Neural cell (in vitro differentiated cells): ENCODE measurements around the gene JMJD4. TPM values are rescaled to one million over a fixed set of nuclear protein-coding genes. Genes with fewer than 3 reads are reported as not detected.

Experiments
- H2AFZ ChIP-seq: fragments of 200-600, 300-800 bp; sonication (generic), shearing (Covaris generic); 2 replicates; pipeline ENCODE4 v1.6.0; 2014; ENCODE audit warnings: low read depth, mild to moderate bottlenecking, antibody characterized with exemption, low read length, moderate library complexity
- H3F3A ChIP-seq: fragments of 200-600 bp; shearing (Covaris generic); 2 replicates; pipeline ENCODE4 v1.6.1; 2016; ENCODE audit warnings: mild to moderate bottlenecking, moderate library complexity, mixed read lengths, antibody characterized with exemption, low read length; ENCODE audit not compliant: insufficient read depth, poor library complexity, severe bottlenecking
- H3K27ac ChIP-seq: fragments of 200-600, 300-800 bp; sonication (generic), shearing (Covaris generic); 2 replicates; pipeline ENCODE4 v1.5.1; 2014; ENCODE audit warnings: mild to moderate bottlenecking, low read length, moderate library complexity
- H3K27me3 ChIP-seq: fragments of 300-800, 200-600 bp; sonication (generic), shearing (Covaris generic); 2 replicates; pipeline ENCODE4 v1.6.0; 2014; ENCODE audit warnings: mild to moderate bottlenecking, low read depth, low read length, moderate library complexity; ENCODE audit not compliant: insufficient read depth
- H3K36me3 ChIP-seq: fragments of 300-800, 200-600 bp; sonication (generic), shearing (Covaris generic); 2 replicates; pipeline ENCODE4 v1.5.1; 2014; ENCODE audit warnings: mild to moderate bottlenecking, antibody characterized with exemption, low read length, moderate library complexity; ENCODE audit not compliant: insufficient read depth
- H3K4me2 ChIP-seq: fragments of 300-800, 200-600 bp; sonication (generic), shearing (Covaris generic); 2 replicates; pipeline ENCODE4 v1.6.0; 2014; ENCODE audit warnings: mild to moderate bottlenecking, low read length
- H3K4me3 ChIP-seq: fragments of 300-800, 200-600 bp; sonication (generic), shearing (Covaris generic); 2 replicates; pipeline ENCODE4 v1.5.1; 2014; ENCODE audit warnings: mild to moderate bottlenecking, low read length, moderate library complexity
- H3K79me2 ChIP-seq: fragments of 200-600 bp; shearing (Covaris generic); replicated peaks from 2 replicates; pipeline ENCODE4 v1.6.0; 2014; ENCODE audit warnings: mild to moderate bottlenecking, low read length, moderate library complexity; ENCODE audit not compliant: insufficient read depth
- H3K9ac ChIP-seq: fragments of 300-800, 200-600 bp; sonication (generic), shearing (Covaris generic); 2 replicates; pipeline ENCODE4 v1.6.1; 2016; ENCODE audit warnings: mild to moderate bottlenecking, low read length, mixed read lengths
- H3K9me2 ChIP-seq: fragments of 200-600 bp; shearing (Covaris generic); 2 replicates; pipeline ENCODE4 v1.6.1; 2016; ENCODE audit warnings: mild to moderate bottlenecking, low read length, mixed read lengths; ENCODE audit not compliant: insufficient read depth
- H3K9me3 ChIP-seq: fragments of 200-600, 300-800 bp; sonication (generic), shearing (Covaris generic); 2 replicates; pipeline ENCODE4 v1.6.1; 2016; ENCODE audit warnings: mild to moderate bottlenecking, mixed run types, low read length, moderate library complexity, mixed read lengths
- H4K20me1 ChIP-seq: fragments of 200-600 bp; shearing (Covaris generic); 2 replicates; pipeline ENCODE4 v1.6.1; 2016; ENCODE audit warnings: mild to moderate bottlenecking, mixed run types; ENCODE audit not compliant: insufficient read depth
- EP300 ChIP-seq: fragments of 450-650 bp; conservative IDR thresholded peaks from 2 replicates; pipeline ENCODE4 v1.6.1; 2014; ENCODE audit warnings: antibody characterized with exemption, mild to moderate bottlenecking, moderate library complexity; ENCODE audit not compliant: poor library complexity, severe bottlenecking
- EZH2 ChIP-seq: fragments of 200-600, 300-800 bp; shearing (Covaris generic), sonication (generic); IDR thresholded peaks from 2 replicates; pipeline ENCODE4 v1.6.1; 2014; ENCODE audit warnings: antibody characterized with exemption, low read length, borderline replicate concordance, mild to moderate bottlenecking; ENCODE audit not compliant: insufficient read depth, poor library complexity, severe bottlenecking
- MXI1 ChIP-seq: fragments of 450-650 bp; conservative IDR thresholded peaks from 2 replicates; pipeline ENCODE4 v1.6.1; 2014; ENCODE audit warnings: antibody characterized with exemption, mild to moderate bottlenecking; ENCODE audit not compliant: poor library complexity, severe bottlenecking
- POLR2AphosphoS5 ChIP-seq: IDR thresholded peaks from 2 replicates; pipeline ENCODE4 v1.6.1; 2012
- RAD21 ChIP-seq: fragments of 450-650 bp; conservative IDR thresholded peaks from 2 replicates; pipeline ENCODE4 v1.6.1; 2014; ENCODE audit warnings: antibody characterized with exemption, mild to moderate bottlenecking, moderate library complexity
- REST ChIP-seq: IDR thresholded peaks from 2 replicates; pipeline ENCODE4 v1.6.1; 2012; ENCODE audit warnings: borderline replicate concordance
- SMC3 ChIP-seq: fragments of 450-650 bp; conservative IDR thresholded peaks from 2 replicates; pipeline ENCODE4 v1.6.1; 2014; ENCODE audit warnings: antibody characterized with exemption, mild to moderate bottlenecking, moderate library complexity; ENCODE audit not compliant: poor library complexity
- TAF1 ChIP-seq: IDR thresholded peaks from 2 replicates; pipeline ENCODE4 v1.6.1; 2012; ENCODE audit warnings: low read depth
- polyA plus RNA-seq: library from polyadenylated mRNA; depleted of rRNA; stranded (reverse); fragments of >200 nt; gene quantifications from 2 replicates; pipeline ENCODE4 v1.2.3, GENCODE V29; 2014
- TF ChIP-seq, protein P1 (sequence below): fragments of 450-650 bp; IDR thresholded peaks from 2 replicates; pipeline ENCODE4 v1.5.1; 2014; ENCODE audit warnings: antibody characterized with exemption, mild to moderate bottlenecking, moderate library complexity; ENCODE audit not compliant: poor library complexity, severe bottlenecking

JMJD4 gene
- polyA plus RNA-seq, 1 donor from 2014 or later = 17.2 TPM

GRCh38 chr1:227748496-227749182, 13.5 kb upstream of the JMJD4 start:
- no peaks in the 10 kb centered on the region for H4K20me1 ChIP-seq
- peaks cover 9% of the 10 kb centered on the region for H3K36me3 ChIP-seq

GRCh38 chr1:227747948-227748495, 12.9 kb upstream of the JMJD4 start:
- H3K9me3 ChIP-seq = no peaks in the 10 kb centered on the region
- H3K4me2 ChIP-seq = no peak overlapping the region
- peaks cover 9% of the 10 kb centered on the region for H3K36me3 ChIP-seq
- no peak overlapping the region for H3K27ac ChIP-seq
- H3K4me3 ChIP-seq = no peak overlapping the region
- H3K9me2 ChIP-seq = no peaks in the 10 kb centered on the region
- H4K20me1 ChIP-seq = no peaks in the 10 kb centered on the region
- no peaks in the 10 kb centered on the region for H3F3A ChIP-seq
- H3K27me3 ChIP-seq = no peaks in the 10 kb centered on the region
- H3K79me2 ChIP-seq = no peaks in the 10 kb centered on the region
- H3K9ac ChIP-seq = no peak overlapping the region
- no peak for TF ChIP-seq MXI1
- TF ChIP-seq, protein P1, sequence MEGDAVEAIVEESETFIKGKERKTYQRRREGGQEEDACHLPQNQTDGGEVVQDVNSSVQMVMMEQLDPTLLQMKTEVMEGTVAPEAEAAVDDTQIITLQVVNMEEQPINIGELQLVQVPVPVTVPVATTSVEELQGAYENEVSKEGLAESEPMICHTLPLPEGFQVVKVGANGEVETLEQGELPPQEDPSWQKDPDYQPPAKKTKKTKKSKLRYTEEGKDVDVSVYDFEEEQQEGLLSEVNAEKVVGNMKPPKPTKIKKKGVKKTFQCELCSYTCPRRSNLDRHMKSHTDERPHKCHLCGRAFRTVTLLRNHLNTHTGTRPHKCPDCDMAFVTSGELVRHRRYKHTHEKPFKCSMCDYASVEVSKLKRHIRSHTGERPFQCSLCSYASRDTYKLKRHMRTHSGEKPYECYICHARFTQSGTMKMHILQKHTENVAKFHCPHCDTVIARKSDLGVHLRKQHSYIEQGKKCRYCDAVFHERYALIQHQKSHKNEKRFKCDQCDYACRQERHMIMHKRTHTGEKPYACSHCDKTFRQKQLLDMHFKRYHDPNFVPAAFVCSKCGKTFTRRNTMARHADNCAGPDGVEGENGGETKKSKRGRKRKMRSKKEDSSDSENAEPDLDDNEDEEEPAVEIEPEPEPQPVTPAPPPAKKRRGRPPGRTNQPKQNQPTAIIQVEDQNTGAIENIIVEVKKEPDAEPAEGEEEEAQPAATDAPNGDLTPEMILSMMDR = no peak
- no peak for TF ChIP-seq TAF1
- TF ChIP-seq RAD21 = no peak
- TF ChIP-seq EZH2 = no peak
- TF ChIP-seq POLR2AphosphoS5 = no peak
- TF ChIP-seq SMC3 = no peak
- no peak for TF ChIP-seq EP300
- no peak for TF ChIP-seq REST
- no peak overlapping the region for H2AFZ ChIP-seq

More at GRCh38 chr1:227748496-227749182, 13.5 kb upstream of the JMJD4 start:
- no peak for TF ChIP-seq EP300
- no peak for TF ChIP-seq EZH2
- no peak for TF ChIP-seq POLR2AphosphoS5
- no peak for TF ChIP-seq REST
- TF ChIP-seq TAF1 = no peak
- no peak for TF ChIP-seq MXI1
- TF ChIP-seq RAD21 = no peak
- H3K79me2 ChIP-seq = no peaks in the 10 kb centered on the region
- no peaks in the 10 kb centered on the region for H3K9me2 ChIP-seq
- H3K4me3 ChIP-seq = no peak overlapping the region
- no peak overlapping the region for H3K27ac ChIP-seq
- no peak overlapping the region for H3K4me2 ChIP-seq
- H3K9me3 ChIP-seq = no peaks in the 10 kb centered on the region
- H3K9ac ChIP-seq = no peak overlapping the region
- H2AFZ ChIP-seq = no peak overlapping the region
- no peaks in the 10 kb centered on the region for H3F3A ChIP-seq
- H3K27me3 ChIP-seq = no peaks in the 10 kb centered on the region
